ENCODE results near the gene ARHGEF11. TPM values are rescaled to one million over a fixed set of nuclear protein-coding genes. Genes with fewer than 3 reads are reported as not detected.
A peak's percentile ranks its signal among the peaks of the same experiment; 100 is the strongest.

ARHGEF11 gene
- total RNA-seq, 1 donor from 2014 or later = 12.3 TPM

DNA sequence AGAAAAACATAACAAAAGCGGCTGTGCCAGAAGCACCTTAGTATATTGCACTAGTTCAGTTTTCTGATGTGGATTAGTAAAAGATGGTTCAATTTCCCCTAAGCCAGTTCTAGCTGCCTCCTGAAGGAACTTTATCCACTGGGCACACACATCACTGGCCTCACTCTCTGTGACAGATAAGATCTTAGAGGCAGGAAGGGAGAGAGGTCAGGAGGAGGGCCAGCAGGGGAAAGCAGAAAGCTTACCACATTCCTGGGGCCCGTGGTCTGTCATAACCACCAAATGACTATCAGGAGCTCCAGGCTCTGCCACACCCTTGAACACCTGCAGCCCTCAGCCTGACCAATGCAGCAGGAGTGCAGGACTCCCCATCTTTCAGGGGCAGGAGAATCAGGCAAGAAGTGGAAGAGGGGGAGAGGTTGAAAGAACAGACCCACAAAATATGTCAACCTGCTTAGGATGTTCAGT is 87.3 kb downstream of the ARHGEF11 start:
- DNase-seq (ENCODE audit: low spot score) = no peak
- ATAC-seq = no peak

DNA sequence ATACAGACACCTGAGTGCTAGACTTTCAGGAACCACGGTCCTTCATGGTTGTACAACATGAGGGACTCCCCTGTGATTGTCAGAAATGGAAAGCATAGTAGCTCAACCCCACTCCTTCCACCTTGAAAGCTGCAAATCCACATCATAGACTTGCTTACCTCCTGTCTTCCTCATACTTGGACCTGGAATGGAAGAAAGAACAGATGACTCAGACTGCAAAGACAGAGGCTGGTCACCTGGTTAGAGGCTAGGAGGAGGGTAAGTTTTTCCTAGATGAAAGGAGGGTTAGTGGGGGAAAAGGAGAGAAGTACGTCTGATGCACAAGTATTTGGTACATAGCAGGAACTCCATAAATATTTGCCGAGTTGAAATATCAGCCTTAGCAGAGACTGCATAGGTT is 87.9 kb downstream of the ARHGEF11 start:
- ATAC-seq (no peak), DNase-seq (ENCODE audit: low spot score) (no peak)

DNA sequence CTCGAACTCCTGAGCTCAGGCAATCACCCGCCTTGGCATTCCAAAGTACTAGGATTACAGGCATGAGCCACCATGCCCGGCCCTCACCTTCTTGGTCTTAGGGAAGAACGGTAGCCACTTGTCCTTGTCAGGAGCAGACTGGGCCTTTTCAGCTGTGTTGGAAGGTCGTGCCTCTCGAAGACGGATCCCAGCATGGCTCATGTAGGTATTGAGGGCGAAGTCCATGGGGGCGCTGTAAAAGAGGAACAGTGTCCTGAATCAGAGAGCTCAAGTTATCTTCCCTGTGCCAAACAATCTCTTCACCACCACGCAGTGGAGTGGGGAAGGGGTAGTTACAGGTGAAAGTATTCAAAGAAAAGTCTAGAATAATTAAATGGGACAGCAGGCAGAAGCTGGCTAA is 89.2 kb downstream of the ARHGEF11 start:
- ATAC-seq (no peak), DNase-seq (ENCODE audit: low spot score) (no peak)

DNA sequence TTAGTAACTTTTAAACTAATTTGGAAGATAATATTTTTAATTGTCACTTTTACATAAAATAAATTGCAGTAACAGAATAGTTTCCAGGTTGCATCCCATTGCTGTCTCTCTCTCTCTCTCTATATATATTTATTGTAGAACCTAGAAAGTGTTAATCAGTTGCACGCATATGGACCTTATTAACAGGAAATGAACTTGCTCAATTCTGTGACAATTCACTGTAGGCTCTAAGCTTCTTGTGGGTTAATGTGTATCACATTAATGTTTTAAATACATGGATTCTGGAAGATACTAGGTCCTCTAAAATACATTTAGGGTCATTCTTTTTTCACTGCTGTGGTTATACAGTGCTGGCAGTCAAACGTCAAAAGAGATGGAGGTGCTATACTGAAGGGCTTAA is 92.0 kb downstream of the ARHGEF11 start:
- no peak for ATAC-seq
- DNase-seq (ENCODE audit: low spot score) = no peak

DNA sequence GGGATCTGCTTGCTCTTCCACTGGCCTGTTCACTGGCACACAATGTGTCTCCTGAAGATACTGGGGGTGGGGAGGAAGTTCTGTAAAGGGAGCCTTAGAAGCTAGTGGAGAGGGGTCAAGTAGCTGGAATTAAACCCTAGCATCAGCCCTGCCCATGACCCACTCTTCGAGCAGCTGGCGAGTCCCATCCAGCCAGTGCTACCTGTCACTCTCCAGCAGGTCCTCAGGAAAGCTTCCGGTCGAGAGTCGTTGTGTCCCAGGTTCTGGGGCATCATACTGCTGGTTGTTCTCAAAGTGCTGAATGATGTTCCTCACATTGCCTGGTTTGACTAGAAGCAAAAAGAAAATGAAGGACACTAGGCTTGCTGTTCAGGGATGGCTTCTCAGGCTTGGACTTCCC is 94.2 kb downstream of the ARHGEF11 start:
- DNase-seq (ENCODE audit: low spot score) (peak; percentile 8), ATAC-seq (no peak)

DNA sequence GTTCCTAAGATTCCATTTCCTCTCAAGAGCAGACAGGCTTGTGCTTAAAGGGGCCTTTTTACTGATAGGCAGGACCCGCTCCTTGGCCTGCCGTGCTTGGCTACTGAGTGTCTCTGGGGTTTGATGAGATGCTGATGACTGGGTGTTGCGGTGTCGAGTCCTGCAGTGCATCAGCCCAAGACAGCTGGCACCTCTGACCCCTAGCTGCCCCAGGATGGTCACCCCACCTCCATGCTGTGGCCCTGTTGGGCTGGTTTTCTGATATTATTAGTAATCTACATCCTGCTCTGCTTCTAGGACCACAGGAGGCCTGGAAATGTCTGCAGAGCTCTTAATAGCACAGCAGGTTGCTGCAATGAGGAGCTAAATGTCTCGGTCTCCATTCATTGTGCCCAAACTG is 96.4 kb downstream of the ARHGEF11 start:
- ATAC-seq = no peak

DNA sequence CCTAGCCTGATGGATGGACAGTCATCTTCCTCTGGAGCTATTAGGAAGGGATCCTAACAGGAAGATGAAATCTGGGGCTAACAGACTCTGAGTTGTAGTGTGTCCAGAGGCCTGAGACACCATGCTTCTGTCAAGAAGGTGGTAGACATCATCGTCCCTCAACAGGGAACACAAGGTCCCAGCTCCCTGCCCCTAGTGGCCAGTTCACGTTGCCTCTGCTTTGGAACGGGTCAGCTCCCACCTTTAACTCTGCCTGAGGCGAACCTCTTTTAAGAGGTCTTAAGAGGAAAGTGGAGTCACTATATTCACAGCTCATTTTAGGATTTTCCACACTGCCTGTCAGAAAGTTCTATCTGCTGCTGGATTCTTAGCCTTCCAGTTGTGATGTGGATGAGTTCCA is 96.8 kb downstream of the ARHGEF11 start:
- no peak for DNase-seq (ENCODE audit: low spot score)
- no peak for ATAC-seq

More for the DNA sequence above, 96.4 kb downstream of the ARHGEF11 start:
- no peak for DNase-seq (ENCODE audit: low spot score)

DNA sequence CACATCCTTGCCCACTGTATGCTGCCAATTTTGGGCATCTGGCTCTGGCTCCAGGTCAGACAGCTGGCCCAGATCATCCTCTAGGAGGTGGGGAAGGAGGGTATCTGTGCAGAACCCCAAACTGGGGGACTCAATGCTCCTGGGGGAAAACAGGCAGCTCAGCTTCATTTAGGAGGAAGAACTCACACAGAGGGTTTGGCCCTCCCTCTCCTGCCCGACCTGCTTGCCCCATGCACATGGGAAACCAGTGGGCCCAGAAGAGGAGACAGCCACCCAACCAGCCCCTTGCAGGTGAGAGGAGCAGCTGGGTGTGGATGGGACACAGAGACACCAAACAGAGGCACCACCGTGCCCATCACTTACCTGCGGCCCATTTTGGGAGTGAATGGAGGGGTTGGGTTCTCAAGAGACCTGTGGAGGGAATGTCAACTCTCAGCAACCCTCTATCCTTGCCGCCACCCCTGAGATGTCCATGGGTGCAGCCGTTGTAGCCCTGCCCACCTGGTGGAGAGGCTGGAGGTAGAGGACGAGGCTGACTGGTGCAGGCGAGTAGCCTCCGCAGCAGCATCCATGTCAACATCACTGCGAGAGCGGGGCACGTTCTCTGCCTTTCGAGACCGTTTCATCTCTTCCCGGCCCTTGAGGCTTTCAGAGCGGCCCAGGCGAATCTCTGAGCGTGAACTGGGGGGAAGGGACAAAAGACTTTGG is 97.6 kb downstream of the ARHGEF11 start:
- DNase-seq (ENCODE audit: low spot score) (no peak), ATAC-seq (no peak)

DNA sequence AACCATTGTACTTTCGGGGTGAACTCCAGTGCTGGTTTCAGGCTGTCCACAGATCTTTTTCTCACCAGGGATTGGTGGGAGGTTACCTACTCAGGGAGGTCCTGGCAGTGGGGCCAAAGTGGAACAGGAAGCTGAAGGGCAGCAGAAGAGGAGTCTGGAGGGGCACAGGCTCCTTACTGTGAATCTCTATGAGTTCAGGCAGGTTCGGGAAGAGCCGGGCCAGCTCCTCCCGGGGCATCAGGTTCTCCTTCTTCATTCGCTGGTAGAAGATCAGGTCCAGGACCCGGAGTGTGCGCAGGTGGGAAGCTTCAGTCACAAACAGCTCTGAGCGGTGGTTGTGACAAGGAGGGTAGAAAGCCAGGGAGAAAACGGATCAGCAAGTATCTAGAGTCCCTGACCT is 98.4 kb downstream of the ARHGEF11 start:
- no peak for DNase-seq (ENCODE audit: low spot score)
- no peak for ATAC-seq

DNA sequence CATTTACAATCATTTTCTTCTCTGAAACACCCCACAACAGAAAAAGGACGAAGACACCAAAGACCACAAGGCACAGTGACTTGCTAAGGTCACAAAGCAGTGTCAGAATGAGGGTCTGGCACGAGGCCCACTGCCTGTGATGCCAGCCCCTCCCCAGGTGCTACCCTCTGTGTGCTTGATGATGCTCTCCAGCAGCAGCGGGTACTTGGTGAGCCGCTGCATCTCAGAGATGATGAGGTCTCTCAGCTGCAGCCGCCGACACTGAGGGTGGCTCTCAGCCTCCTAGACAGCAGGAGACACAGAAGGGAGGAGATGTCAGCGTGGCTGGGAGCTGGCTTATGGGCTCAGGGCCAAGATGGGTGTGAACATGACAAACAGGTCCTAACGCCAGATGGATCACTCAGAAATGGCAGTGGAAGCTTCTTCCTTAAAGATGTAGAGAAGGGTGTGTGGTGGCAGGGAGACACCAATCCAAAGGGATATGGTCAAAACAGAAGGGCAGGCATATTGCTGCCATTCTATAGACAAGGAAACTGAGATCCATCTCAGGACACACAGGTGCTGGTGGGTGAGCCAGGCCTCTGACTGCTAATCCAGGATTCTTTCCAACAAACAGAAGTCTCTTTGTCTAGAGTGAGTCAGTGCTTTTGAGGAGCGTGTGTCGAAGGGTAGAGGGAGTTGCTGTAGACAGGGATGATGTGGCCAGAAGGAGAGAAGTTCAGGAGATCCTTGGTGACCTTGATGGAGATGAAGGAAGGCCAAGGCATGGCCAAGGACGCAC is 99.5 kb downstream of the ARHGEF11 start:
- no peak for ATAC-seq
- DNase-seq (ENCODE audit: low spot score) = no peak

DNA sequence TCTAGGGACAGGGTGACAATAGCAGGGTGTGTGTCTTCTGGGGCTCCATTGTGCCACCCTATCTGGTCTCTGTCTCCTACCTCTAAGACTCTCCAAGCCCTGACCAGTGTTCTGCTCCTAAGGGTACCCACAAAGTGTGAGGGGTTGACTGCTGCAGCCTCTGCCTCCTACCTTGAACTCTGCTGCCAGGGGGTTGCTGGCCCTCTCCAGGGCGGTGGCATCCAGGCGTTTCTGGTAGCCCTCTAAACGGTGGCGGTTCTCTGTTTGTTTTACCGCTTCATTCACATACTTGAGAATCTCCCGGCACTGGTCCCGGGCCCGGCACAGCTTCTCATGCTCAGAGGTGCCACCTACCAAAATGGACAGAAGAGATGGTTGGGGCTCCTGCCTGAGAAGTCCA is 100.7 kb downstream of the ARHGEF11 start:
- ATAC-seq = no peak

DNA sequence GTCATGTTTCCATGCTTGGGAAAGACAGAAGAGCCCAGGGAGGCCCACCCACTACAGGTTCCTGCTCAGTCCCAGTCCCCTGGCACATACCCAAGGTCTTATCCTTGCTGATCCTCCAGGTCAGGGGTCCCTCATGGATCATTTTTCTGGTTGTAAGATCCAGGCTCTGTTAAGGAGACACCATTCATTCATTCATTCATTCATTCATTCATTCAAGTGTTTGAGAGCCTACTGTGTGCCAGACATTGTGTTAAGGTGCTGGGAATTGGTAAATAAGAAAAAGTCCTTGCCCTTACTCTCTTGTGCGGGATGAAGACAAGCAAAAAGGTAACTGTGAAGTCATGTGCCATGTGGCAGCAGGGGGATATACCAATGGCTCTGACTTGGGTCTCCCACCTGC is 101.3 kb downstream of the ARHGEF11 start:
- ATAC-seq = no peak
- no peak for DNase-seq (ENCODE audit: low spot score)

More for the DNA sequence above, 100.7 kb downstream of the ARHGEF11 start:
- no peak for DNase-seq (ENCODE audit: low spot score)

DNA sequence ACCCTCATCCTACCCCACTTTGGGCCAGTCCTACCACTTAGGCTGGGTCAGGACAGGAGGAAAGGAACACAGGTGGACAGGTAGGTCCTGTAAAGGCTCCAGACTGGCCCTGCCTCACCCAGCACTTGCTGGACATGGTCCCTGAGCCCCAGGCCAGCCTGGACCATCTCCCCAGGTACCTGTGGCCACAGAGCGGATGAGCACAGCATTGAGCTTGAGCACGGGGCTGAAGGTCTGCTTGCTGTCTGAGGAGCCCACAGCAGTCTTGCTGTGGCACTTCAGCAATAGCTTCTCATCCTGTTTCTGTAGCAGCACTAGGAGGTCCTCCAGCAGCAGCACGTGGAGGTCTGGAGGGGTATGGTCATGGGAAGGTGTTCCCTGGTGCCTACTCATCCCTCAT is 101.8 kb downstream of the ARHGEF11 start:
- DNase-seq (ENCODE audit: low spot score) (no peak), ATAC-seq (no peak)

DNA sequence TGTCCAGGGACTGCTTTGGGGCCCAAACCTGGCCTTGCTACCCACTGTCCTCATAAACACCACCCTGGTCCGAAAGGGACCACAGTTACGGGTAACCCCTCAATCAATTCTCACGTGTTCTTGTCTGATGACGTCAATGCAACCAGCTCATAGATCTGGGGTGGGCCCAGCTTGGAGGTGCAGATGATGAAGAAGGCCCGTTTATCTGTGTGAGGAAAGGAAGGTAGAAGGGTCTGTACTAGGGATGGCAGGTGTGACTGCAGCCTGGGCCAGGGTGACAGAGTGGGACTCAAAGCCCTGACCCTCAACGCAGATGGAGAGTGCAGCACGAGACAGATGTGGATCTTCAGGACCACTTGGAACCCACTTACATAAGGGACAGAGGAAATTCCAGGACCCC is 103.0 kb downstream of the ARHGEF11 start:
- DNase-seq (ENCODE audit: low spot score) (no peak), ATAC-seq (no peak)

DNA sequence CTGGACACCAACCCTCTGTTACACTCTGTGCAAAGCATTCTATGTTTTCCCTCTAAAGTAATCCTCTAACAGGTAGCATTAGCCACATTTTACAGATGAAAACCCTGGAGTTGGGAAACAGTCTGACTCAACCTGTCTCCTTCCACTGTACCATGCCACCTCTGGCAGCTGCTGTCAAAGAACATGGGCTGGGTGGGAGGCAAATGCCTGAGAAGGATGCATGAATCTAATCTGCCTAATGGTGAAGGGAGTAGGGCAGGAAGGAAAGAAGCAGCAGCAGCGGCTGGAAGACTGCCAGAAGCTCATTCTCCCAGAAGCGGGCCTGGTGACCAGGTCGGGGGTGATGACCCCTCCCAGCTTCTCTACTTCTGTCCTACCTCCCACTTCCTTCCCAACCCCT is 103.4 kb downstream of the ARHGEF11 start:
- no peak for ATAC-seq
- no peak for DNase-seq (ENCODE audit: low spot score)

DNA sequence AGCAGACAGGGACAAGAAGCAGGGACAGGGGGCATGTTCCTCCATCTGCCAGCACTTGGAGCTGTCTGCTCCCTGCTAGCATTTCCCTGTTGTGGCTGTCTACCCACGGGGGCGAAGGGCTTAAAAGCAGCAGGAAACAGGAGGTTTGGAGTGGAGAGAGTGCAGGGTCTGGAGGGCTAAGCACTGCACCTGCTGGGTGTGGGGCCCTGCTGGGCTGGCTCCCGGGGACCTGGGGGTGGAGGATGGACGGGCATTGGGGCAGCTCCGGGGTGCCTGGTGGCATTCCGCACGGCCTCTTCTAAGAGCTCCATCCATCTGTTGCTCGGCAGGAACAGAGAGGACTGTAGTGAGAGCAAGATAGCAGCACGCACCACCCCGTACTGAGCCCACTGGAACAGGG is 103.9 kb downstream of the ARHGEF11 start:
- ATAC-seq = no peak
- DNase-seq (ENCODE audit: low spot score) = no peak

DNA sequence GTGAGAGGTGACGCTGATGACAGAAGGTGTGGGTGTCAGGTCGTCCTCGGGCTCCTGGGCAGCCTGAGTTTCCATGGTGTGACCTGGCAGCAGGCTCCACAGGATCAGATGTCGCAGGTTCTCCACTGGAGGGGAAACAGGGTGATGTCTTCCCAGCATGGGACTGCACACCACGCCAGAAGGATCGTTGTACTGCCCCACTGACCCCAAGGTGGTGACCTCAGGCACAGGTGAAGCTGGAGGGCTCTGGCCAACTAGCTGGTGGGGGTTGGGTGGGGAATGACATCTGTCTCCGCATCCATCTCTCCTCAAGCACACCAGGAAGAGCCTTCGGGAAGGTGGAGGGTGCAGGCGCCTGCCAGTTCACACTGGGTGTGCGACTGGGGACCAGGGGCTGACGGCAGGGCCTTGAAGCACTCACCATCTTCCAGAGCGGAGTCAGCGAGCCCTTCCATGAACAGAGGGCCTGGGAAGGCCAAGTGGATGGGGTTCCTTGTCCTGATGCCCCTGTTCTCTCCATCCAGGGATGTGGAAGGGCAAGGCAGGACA is 105.7 kb downstream of the ARHGEF11 start:
- ATAC-seq = no peak
- no peak for DNase-seq (ENCODE audit: low spot score)

DNA sequence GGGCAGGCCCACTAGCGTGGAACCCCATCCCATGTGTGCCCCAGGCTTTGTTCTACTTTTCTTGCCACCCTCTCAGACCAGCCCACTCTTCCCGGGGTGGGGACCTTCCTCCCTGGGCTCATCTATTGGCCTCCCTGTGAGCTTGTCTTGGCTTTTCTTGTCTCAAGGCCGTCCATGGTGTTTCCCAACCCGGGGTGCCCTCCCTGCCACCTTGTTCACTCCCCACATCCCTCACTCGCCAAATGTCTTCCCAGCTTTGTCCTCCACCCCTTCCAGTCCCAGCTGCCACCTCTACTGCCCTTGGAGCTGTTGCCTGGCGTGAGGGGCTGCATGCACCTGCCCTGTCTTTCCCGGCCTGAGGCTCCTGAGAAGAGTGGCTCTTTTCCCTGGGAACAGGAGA is 106.7 kb downstream of the ARHGEF11 start:
- ATAC-seq = no peak

DNA sequence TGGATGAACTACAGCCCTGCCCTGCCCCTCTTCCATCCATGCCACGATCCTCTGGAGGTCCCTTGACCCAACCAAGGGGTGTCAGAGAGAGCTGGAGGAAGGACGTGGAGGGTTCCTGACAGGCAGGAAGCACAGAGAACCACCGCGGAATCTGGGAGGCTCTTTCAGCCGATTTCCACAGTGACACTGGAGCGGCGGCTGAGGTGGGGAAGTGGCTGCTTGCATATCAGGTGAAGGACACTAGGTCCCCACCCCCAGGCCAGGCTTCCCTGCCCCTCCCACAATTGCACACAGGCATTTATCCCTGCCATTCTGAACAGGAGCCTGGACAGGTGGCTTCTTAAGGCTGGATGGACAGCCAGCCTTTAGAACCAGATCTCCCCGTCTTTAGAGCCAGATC is 107.7 kb downstream of the ARHGEF11 start:
- ATAC-seq (no peak), DNase-seq (ENCODE audit: low spot score) (no peak)

More for the DNA sequence above, 106.7 kb downstream of the ARHGEF11 start:
- no peak for DNase-seq (ENCODE audit: low spot score)

DNA sequence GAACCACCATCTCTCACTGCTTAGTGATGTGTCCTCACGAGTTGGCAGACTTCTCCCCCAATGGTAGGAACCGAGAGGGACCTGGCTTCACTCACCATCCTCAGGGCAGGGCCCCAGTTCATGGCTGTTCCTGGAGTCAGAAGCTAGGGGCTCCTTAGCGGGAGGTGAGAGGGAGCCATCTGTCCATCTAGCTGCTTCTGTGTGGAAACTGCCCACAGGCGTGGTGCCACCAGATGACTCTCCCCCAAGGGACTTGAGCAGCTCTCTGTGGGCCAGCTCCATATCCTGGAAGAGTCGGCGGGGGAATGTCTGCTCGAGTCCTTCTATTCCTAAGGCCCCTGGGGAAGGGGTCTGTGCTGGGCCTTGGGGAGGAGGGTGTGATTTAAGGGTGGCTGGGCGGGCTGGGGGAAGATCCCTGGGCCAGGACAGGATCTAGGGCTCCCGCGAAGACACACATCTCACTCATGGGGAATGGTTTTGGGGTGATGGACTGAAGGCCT is 108.8 kb downstream of the ARHGEF11 start:
- no peak for ATAC-seq
- DNase-seq (ENCODE audit: low spot score) = no peak

DNA sequence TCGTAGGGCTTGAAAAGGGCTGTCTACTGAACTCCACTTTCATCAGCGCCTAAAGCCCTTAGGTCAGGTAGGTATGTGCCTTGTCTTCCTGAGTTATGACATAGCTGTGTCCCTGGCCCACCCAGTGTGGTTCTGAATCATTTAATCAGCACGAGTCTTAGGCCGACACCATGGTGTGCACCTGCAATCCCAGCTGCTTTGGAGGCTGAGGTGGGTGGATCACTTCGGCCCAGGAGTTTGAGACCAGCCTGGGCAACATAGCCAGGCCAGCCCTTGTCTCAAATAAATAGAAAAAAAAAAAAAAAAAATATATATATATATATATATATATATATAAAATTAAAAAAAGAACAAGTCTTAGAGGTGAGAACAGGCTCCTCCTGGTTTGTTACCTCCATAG is 109.4 kb downstream of the ARHGEF11 start:
- DNase-seq (ENCODE audit: low spot score) (no peak), ATAC-seq (no peak)

Data from left lobe of liver (tissue), 2 donors.